ENCODE results near the gene FUNDC2. TPM values are rescaled to one million over a fixed set of nuclear protein-coding genes. Genes with fewer than 3 reads are reported as not detected.

The FUNDC2 gene
- total and polyA plus RNA-seq, 2 of the 13 experiments (the other 11 are each of a cell fraction or from before 2014, with no cell fraction given), result 65.3 to 109 TPM

DNA sequence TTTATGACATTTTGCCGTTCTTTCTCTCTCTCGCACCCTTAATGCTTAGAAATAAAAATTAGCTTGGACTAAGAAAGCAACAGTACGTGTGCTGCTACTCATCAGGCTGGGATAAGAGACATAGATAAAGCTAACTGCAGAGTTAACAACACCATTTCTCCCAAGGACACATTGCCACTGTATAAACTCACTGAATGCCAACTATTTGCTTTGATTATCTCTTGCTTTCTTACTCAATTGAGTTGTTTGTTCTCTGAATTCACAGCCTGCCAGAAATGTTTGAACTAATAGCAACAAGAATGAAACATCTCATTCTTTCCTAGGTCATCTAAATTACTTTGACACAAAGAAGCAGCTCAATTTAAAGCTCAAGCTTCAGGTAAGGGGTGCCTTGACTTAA is 38.7 kb upstream of the FUNDC2 start (continued):
- TF ChIP-seq, protein P1, sequence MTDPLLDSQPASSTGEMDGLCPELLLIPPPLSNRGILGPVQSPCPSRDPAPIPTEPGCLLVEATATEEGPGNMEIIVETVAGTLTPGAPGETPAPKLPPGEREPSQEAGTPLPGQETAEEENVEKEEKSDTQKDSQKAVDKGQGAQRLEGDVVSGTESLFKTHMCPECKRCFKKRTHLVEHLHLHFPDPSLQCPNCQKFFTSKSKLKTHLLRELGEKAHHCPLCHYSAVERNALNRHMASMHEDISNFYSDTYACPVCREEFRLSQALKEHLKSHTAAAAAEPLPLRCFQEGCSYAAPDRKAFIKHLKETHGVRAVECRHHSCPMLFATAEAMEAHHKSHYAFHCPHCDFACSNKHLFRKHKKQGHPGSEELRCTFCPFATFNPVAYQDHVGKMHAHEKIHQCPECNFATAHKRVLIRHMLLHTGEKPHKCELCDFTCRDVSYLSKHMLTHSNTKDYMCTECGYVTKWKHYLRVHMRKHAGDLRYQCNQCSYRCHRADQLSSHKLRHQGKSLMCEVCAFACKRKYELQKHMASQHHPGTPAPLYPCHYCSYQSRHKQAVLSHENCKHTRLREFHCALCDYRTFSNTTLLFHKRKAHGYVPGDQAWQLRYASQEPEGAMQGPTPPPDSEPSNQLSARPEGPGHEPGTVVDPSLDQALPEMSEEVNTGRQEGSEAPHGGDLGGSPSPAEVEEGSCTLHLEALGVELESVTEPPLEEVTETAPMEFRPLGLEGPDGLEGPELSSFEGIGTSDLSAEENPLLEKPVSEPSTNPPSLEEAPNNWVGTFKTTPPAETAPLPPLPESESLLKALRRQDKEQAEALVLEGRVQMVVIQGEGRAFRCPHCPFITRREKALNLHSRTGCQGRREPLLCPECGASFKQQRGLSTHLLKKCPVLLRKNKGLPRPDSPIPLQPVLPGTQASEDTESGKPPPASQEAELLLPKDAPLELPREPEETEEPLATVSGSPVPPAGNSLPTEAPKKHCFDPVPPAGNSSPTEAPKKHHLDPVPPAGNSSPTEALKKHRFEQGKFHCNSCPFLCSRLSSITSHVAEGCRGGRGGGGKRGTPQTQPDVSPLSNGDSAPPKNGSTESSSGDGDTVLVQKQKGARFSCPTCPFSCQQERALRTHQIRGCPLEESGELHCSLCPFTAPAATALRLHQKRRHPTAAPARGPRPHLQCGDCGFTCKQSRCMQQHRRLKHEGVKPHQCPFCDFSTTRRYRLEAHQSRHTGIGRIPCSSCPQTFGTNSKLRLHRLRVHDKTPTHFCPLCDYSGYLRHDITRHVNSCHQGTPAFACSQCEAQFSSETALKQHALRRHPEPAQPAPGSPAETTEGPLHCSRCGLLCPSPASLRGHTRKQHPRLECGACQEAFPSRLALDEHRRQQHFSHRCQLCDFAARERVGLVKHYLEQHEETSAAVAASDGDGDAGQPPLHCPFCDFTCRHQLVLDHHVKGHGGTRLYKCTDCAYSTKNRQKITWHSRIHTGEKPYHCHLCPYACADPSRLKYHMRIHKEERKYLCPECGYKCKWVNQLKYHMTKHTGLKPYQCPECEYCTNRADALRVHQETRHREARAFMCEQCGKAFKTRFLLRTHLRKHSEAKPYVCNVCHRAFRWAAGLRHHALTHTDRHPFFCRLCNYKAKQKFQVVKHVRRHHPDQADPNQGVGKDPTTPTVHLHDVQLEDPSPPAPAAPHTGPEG (CRISPR knock-in tag; IDR thresholded peaks at IDR 0.05), result no peak
- peak; percentile 59 for TF ChIP-seq MED1 (CRISPR knock-in tag; IDR thresholded peaks at IDR 0.05)
- no peak for TF ChIP-seq KAT7 (CRISPR knock-in tag; IDR thresholded peaks at IDR 0.05; ENCODE audit: borderline replicate concordance)
- TF ChIP-seq HNF4A (CRISPR knock-in tag; IDR thresholded peaks at IDR 0.05), result peak; percentile 27; the same call in 1 of the 2 replicates
- no peak for TF ChIP-seq MBNL3 (CRISPR knock-in tag; conservative IDR thresholded peaks at IDR 0.05)
- no peak for TF ChIP-seq ZNF253 (CRISPR knock-in tag; IDR thresholded peaks at IDR 0.05; ENCODE audit: borderline replicate concordance)
- TF ChIP-seq HDAC2 (CRISPR knock-in tag; IDR thresholded peaks at IDR 0.05), result peak; percentile 71
- no peak for TF ChIP-seq CENPT (CRISPR knock-in tag; IDR thresholded peaks at IDR 0.05; ENCODE audit: low read depth)
- TF ChIP-seq ZNF746 (CRISPR knock-in tag; IDR thresholded peaks at IDR 0.05), result no peak
- peak; percentile 83 for TF ChIP-seq SAP130 (CRISPR knock-in tag; IDR thresholded peaks at IDR 0.05; ENCODE audit: low read depth)
- TF ChIP-seq CREB1 (IDR thresholded peaks at IDR 0.05), result no peak
- TF ChIP-seq CREB1 (CRISPR knock-in tag; IDR thresholded peaks at IDR 0.05), result peak; percentile 62
- no peak for TF ChIP-seq PRMT3 (CRISPR knock-in tag; IDR thresholded peaks at IDR 0.05; ENCODE audit: borderline replicate concordance, low read depth)
- TF ChIP-seq, protein P2, sequence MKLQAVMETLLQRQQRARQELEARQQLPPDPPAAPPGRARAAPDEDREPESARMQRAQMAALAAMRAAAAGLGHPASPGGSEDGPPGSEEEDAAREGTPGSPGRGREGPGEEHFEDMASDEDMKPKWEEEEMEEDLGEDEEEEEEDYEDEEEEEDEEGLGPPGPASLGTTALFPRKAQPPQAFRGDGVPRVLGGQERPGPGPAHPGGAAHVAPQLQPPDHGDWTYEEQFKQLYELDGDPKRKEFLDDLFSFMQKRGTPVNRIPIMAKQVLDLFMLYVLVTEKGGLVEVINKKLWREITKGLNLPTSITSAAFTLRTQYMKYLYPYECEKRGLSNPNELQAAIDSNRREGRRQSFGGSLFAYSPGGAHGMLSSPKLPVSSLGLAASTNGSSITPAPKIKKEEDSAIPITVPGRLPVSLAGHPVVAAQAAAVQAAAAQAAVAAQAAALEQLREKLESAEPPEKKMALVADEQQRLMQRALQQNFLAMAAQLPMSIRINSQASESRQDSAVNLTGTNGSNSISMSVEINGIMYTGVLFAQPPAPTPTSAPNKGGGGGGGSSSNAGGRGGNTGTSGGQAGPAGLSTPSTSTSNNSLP (IDR thresholded peaks at IDR 0.05; ENCODE audit: low read depth, low read length), result peak; percentile 66
- TF ChIP-seq, protein P3, sequence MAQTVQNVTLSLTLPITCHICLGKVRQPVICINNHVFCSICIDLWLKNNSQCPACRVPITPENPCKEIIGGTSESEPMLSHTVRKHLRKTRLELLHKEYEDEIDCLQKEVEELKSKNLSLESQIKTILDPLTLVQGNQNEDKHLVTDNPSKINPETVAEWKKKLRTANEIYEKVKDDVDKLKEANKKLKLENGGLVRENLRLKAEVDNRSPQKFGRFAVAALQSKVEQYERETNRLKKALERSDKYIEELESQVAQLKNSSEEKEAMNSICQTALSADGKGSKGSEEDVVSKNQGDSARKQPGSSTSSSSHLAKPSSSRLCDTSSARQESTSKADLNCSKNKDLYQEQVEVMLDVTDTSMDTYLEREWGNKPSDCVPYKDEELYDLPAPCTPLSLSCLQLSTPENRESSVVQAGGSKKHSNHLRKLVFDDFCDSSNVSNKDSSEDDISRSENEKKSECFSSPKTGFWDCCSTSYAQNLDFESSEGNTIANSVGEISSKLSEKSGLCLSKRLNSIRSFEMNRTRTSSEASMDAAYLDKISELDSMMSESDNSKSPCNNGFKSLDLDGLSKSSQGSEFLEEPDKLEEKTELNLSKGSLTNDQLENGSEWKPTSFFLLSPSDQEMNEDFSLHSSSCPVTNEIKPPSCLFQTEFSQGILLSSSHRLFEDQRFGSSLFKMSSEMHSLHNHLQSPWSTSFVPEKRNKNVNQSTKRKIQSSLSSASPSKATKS (CRISPR knock-in tag; IDR thresholded peaks at IDR 0.05), result no peak
- no peak for TF ChIP-seq ZNF33A (CRISPR knock-in tag; IDR thresholded peaks at IDR 0.05; ENCODE audit: borderline replicate concordance)
- TF ChIP-seq, protein P4, sequence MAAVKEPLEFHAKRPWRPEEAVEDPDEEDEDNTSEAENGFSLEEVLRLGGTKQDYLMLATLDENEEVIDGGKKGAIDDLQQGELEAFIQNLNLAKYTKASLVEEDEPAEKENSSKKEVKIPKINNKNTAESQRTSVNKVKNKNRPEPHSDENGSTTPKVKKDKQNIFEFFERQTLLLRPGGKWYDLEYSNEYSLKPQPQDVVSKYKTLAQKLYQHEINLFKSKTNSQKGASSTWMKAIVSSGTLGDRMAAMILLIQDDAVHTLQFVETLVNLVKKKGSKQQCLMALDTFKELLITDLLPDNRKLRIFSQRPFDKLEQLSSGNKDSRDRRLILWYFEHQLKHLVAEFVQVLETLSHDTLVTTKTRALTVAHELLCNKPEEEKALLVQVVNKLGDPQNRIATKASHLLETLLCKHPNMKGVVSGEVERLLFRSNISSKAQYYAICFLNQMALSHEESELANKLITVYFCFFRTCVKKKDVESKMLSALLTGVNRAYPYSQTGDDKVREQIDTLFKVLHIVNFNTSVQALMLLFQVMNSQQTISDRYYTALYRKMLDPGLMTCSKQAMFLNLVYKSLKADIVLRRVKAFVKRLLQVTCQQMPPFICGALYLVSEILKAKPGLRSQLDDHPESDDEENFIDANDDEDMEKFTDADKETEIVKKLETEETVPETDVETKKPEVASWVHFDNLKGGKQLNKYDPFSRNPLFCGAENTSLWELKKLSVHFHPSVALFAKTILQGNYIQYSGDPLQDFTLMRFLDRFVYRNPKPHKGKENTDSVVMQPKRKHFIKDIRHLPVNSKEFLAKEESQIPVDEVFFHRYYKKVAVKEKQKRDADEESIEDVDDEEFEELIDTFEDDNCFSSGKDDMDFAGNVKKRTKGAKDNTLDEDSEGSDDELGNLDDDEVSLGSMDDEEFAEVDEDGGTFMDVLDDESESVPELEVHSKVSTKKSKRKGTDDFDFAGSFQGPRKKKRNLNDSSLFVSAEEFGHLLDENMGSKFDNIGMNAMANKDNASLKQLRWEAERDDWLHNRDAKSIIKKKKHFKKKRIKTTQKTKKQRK (IDR thresholded peaks at IDR 0.05; ENCODE audit: low read length), result no peak
- no peak for TF ChIP-seq SIN3B (IDR thresholded peaks at IDR 0.05; ENCODE audit: low read length)
- TF ChIP-seq ZNF121 (CRISPR knock-in tag; IDR thresholded peaks at IDR 0.05), result no peak

Data from HepG2 (cell line).